Activated naive CD4-positive, alpha-beta T cell treated with anti-CD3 and anti-CD28 coated beads, Interleukin-2, amount 10 ng/mL, durations not matched to agents 7 days and 5 days (primary cell): ENCODE measurements around the gene LMCD1.

Experiments used
- CTCF ChIA-PET: fragments of 350-600 bp; sonication (Branson Sonifier 250); formaldehyde crosslinking; loops from one replicate; lab custom pipeline; 2021; ENCODE audit warnings: antibody characterized with exemption; lab: Charles Lee
- DNase-seq: peaks from one replicate; pipeline ENCODE4 v3.0.0-alpha.2; 2020
- H3K27ac Mint-ChIP-seq: one replicate; pipeline ENCODE4 v1.8.0; 2021; ENCODE audit warnings: mild to moderate bottlenecking, moderate library complexity, mixed read lengths
- H3K27me3 Mint-ChIP-seq: one replicate; pipeline ENCODE4 v1.8.0; 2021; ENCODE audit warnings: mild to moderate bottlenecking, mixed read lengths
- H3K36me3 Mint-ChIP-seq: one replicate; pipeline ENCODE4 v1.8.0; 2021; ENCODE audit warnings: mixed read lengths
- H3K4me1 Mint-ChIP-seq: one replicate; pipeline ENCODE4 v1.8.0; 2021; ENCODE audit warnings: mixed read lengths
- H3K4me3 Mint-ChIP-seq: one replicate; pipeline ENCODE4 v1.8.0; 2021; ENCODE audit warnings: mild to moderate bottlenecking, moderate library complexity, mixed read lengths
- H3K9me3 Mint-ChIP-seq: one replicate; pipeline ENCODE4 v1.8.0; 2021; ENCODE audit warnings: mixed read lengths

The LMCD1 gene

GRCh38 chr3:8597219-8597853 is 95.7 kb downstream of the LMCD1 start:
- H3K27me3 Mint-ChIP-seq = no peaks in the 10 kb centered on the region
- no peaks in the 10 kb centered on the region for H3K4me1 Mint-ChIP-seq
- H3K4me3 Mint-ChIP-seq = no peak overlapping the region
- DNase-seq = no peak
- CTCF ChIA-PET = no interaction called here
- H3K36me3 Mint-ChIP-seq = no peaks in the 10 kb centered on the region
- H3K27ac Mint-ChIP-seq = no peak overlapping the region
- no peaks in the 10 kb centered on the region for H3K9me3 Mint-ChIP-seq

- no peaks in the 10 kb centered on the region for H3K4me1 Mint-ChIP-seq
- no peak for DNase-seq
- H3K36me3 Mint-ChIP-seq = no peaks in the 10 kb centered on the region
- no peaks in the 10 kb centered on the region for H3K9me3 Mint-ChIP-seq
- no peak overlapping the region for H3K27ac Mint-ChIP-seq
- no peak overlapping the region for H3K4me3 Mint-ChIP-seq
- no peaks in the 10 kb centered on the region for H3K27me3 Mint-ChIP-seq
- CTCF ChIA-PET = no interaction called here
Measured at GRCh38 chr3:8599146-8599545, 97.5 kb downstream of the LMCD1 start.

GRCh38 chr3:8600457-8600856 is 98.8 kb downstream of the LMCD1 start:
- H3K27ac Mint-ChIP-seq = no peak overlapping the region
- CTCF ChIA-PET = no interaction called here
- H3K36me3 Mint-ChIP-seq = no peaks in the 10 kb centered on the region

DNA sequence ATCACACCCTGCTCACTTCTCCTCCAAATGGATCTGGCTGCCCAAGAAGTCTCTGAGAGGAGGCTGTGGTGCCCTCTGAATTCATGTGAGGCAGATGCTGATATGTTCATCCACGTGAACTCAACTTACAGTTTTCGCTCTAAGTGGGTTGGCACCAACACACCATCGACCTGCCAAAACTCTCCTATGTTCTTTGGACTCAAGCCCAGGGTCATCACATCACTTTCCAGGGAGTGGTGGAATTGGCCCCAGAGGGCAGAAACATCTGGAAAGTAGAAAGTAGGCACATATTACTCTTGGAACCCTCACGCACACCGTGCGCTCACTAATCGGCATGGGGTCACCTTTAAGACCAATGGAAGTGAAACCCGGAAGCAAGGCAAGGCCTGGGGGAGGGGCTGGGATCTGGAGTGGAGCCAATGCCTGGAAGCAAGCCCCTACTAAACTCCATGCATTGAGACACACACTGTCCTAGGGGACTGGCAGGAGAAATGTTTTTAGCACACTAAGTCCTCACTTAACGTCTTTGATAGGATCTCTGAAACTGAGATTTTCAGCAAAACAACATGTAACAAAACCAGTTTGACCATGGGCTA is 101.6 kb downstream of the LMCD1 start:
- CTCF ChIA-PET = no interaction called here

More at GRCh38 chr3:8600457-8600856, 98.8 kb downstream of the LMCD1 start:
- Mint-ChIP-seq H3K4me1 (no peaks in the 10 kb centered on the region), H3K4me3 (no peak overlapping the region), H3K9me3 (no peaks in the 10 kb centered on the region), H3K27me3 (no peaks in the 10 kb centered on the region)
- no peak for DNase-seq

GRCh38 chr3:8604006-8604405 is 102.4 kb downstream of the LMCD1 start:
- Mint-ChIP-seq H3K4me3 (no peak overlapping the region), H3K27ac (no peak overlapping the region), H3K36me3 (no peaks in the 10 kb centered on the region), H3K4me1 (no peaks in the 10 kb centered on the region), H3K27me3 (no peaks in the 10 kb centered on the region), H3K9me3 (no peaks in the 10 kb centered on the region)
- CTCF ChIA-PET = no interaction called here
- no peak for DNase-seq

More for the DNA sequence above, 101.6 kb downstream of the LMCD1 start:
- H3K4me1 Mint-ChIP-seq = no peaks in the 10 kb centered on the region
- DNase-seq = no peak
- no peak overlapping the region for H3K27ac Mint-ChIP-seq
- H3K9me3 Mint-ChIP-seq = no peaks in the 10 kb centered on the region
- no peaks in the 10 kb centered on the region for H3K36me3 Mint-ChIP-seq
- H3K27me3 Mint-ChIP-seq = no peaks in the 10 kb centered on the region
- no peak overlapping the region for H3K4me3 Mint-ChIP-seq

DNA sequence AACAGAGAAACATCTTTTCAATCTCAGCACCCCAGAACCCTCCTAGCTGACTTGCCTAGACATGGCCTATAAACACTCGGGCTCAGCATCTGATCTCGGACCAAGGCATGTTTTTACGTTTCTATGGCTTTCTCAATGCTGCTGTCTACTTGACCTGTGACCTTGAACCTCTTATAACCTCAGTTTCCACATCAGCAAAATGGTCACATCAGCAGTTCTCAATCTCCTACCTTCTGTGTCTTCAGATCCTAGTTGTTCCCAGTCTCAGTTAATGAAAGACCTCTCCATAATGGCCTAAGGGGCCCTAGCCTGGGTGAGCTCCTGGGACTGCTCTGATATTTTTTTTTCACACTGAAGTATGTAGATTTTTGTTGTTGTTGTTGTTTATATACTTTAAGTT is 103.4 kb downstream of the LMCD1 start:
- Mint-ChIP-seq H3K4me1 (no peaks in the 10 kb centered on the region), H3K36me3 (no peaks in the 10 kb centered on the region), H3K4me3 (no peak overlapping the region), H3K27me3 (no peaks in the 10 kb centered on the region), H3K9me3 (no peaks in the 10 kb centered on the region), H3K27ac (no peak overlapping the region)
- no peak for DNase-seq
- CTCF ChIA-PET = no interaction called here

DNA sequence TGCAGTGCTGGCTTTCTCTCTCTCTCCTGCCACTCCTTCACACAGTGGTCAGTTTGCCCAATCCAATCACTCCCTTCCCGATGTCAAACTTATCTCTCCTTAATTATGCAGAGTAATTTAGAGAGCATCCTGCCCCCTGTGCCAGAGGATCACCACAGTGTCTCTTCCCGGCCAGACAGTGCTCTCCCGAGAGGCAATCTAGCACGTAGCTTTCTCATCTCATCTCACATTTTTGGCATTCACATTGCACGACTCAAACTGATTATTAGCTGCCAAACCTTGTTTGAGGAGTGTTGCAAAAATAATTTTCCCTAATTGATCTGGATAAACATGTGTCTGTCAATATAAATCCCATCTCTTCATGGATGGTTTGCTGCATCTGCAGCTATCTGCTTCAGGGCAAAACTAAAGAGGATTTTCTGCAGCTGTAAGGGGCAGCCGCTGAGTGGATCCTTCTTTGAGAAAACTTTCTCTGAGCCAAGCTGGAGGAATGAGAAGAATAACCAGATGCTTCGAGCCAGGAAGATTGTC is 105.1 kb downstream of the LMCD1 start:
- CTCF ChIA-PET = no interaction called here
- H3K9me3 Mint-ChIP-seq = no peaks in the 10 kb centered on the region
- H3K4me3 Mint-ChIP-seq = no peak overlapping the region
- no peak for DNase-seq
- H3K27ac Mint-ChIP-seq = no peak overlapping the region
- no peaks in the 10 kb centered on the region for H3K36me3 Mint-ChIP-seq
- H3K27me3 Mint-ChIP-seq = no peaks in the 10 kb centered on the region
- H3K4me1 Mint-ChIP-seq = no peaks in the 10 kb centered on the region

DNA sequence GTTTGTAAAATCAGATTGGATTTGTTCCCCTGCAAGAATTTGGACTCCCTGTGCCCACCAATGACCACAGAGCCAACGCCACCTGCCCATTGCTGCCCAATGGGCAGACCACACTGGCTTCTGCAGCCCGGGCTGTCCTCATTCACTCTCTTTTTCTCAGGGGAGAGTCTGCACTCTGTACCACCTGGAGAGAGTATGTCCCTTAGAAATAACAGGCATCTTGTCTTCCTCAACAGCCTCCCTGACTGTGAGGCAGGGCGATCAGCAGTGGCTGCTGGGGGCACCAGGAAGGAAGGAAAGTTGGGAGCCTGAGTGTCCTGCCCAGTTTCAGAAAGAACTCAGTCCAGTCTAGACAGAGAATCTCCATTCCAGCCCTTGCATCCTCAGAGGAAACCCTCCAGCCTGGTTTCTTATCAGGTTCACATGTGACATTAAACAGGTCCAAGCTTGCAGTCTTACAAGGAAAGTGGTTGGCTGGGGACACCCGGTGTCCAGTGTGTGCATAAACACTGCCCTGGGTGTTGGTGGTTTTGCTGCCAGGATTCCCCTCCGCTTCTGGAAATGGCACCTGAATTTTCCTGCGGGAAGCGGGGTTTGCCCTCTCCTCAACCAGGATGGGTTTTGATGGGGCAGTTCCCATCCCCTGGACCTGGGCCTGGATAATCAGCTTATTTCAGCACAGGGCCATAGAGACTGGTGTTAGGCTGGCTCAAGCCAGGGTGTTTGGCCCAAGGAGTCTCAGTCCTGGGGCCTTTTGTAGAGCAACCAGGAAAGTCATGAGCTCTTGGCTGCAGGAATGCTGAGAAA is 105.8 kb downstream of the LMCD1 start:
- Mint-ChIP-seq H3K36me3 (no peaks in the 10 kb centered on the region), H3K4me3 (no peak overlapping the region), H3K9me3 (no peaks in the 10 kb centered on the region), H3K27me3 (no peaks in the 10 kb centered on the region), H3K4me1 (no peaks in the 10 kb centered on the region), H3K27ac (no peak overlapping the region)
- CTCF ChIA-PET = no interaction called here
- no peak for DNase-seq

DNA sequence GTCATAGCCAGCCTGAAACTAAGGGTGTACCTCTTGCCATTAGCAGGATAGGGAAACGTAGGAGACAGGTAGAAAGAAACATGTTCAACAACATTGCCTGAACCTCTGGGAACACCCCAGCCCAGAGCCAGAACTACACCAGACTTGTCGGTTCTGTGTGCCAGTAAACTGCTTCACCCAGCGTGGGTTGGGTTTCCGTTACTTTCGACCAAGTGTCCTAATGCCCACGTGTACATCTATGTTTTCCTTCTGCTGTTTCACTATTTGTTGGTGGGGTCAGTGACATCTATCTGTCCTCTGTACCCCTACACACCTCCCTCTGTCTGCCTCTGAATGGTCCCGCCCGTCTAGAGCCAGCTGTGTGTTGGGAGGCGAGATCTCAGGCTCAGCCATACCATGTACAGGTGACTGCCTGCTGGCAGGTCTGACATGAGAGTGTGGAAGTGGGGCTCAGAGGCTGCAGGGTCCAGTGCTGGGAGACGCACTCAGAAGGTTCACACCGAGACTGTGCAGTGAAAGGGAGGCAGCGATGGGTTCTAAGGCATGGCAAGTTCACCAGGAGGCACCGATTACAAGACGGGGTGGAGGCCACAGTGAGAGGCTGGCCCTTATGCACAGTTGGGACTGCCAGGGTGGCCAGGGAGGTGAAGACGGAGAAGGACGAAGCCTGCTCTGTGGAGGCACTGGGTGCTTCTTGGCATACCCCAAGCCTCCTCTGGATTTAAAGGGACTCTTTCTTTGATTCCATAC is 106.6 kb downstream of the LMCD1 start:
- H3K27ac Mint-ChIP-seq = no peak overlapping the region
- no peaks in the 10 kb centered on the region for H3K27me3 Mint-ChIP-seq
- H3K9me3 Mint-ChIP-seq = no peaks in the 10 kb centered on the region
- no peaks in the 10 kb centered on the region for H3K36me3 Mint-ChIP-seq
- no peaks in the 10 kb centered on the region for H3K4me1 Mint-ChIP-seq
- CTCF ChIA-PET = no interaction called here
- no peak overlapping the region for H3K4me3 Mint-ChIP-seq
- DNase-seq = no peak

GRCh38 chr3:8608791-8609467 is 107.3 kb downstream of the LMCD1 start:
- Mint-ChIP-seq H3K9me3 (no peaks in the 10 kb centered on the region), H3K4me3 (no peak overlapping the region), H3K36me3 (no peaks in the 10 kb centered on the region), H3K27me3 (no peaks in the 10 kb centered on the region), H3K4me1 (no peaks in the 10 kb centered on the region), H3K27ac (no peak overlapping the region)
- no peak for DNase-seq
- CTCF ChIA-PET = no interaction called here

- no peak for DNase-seq
- H3K9me3 Mint-ChIP-seq = no peaks in the 10 kb centered on the region
- H3K27ac Mint-ChIP-seq = no peak overlapping the region
- no peaks in the 10 kb centered on the region for H3K27me3 Mint-ChIP-seq
- no peaks in the 10 kb centered on the region for H3K4me1 Mint-ChIP-seq
- H3K36me3 Mint-ChIP-seq = no peaks in the 10 kb centered on the region
- CTCF ChIA-PET = no interaction called here
- no peak overlapping the region for H3K4me3 Mint-ChIP-seq
Measured at GRCh38 chr3:8610951-8611350, 109.3 kb downstream of the LMCD1 start.

- CTCF ChIA-PET = no interaction called here
Measured at GRCh38 chr3:8617921-8618320, 116.3 kb downstream of the LMCD1 start.

GRCh38 chr3:8618950-8619349 is 117.3 kb downstream of the LMCD1 start:
- Mint-ChIP-seq H3K4me3 (no peak overlapping the region), H3K36me3 (no peaks in the 10 kb centered on the region), H3K27ac (no peak overlapping the region), H3K4me1 (peaks cover 7% of the 10 kb centered on the region), H3K27me3 (peaks cover 6% of the 10 kb centered on the region), H3K9me3 (no peaks in the 10 kb centered on the region)
- no peak for DNase-seq
- CTCF ChIA-PET = no interaction called here

More at GRCh38 chr3:8617921-8618320, 116.3 kb downstream of the LMCD1 start:
- no peaks in the 10 kb centered on the region for H3K36me3 Mint-ChIP-seq
- H3K9me3 Mint-ChIP-seq = no peaks in the 10 kb centered on the region
- no peak for DNase-seq
- no peak overlapping the region for H3K27ac Mint-ChIP-seq
- no peaks in the 10 kb centered on the region for H3K27me3 Mint-ChIP-seq
- no peak overlapping the region for H3K4me3 Mint-ChIP-seq
- peaks cover 2% of the 10 kb centered on the region for H3K4me1 Mint-ChIP-seq

DNA sequence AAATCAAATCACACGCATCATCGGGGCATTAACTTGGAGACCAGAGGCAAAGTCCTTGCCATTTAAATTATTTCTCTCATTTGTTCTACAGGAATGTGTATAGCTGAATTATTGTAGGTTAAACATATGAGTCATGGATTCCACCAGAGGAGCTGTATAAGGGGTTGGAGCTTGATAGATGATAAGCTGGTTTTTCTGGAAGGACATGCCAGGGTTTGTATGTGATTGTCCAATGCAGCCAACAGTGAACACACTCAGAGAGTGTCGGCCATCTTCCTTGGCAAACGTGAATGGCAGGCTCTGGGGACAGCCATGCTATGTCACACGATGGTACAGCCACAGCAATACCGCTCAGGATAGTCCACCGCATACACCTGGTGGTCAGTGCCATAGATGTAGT is 117.9 kb downstream of the LMCD1 start:
- Mint-ChIP-seq H3K4me1 (peaks cover 7% of the 10 kb centered on the region), H3K36me3 (no peaks in the 10 kb centered on the region), H3K9me3 (no peaks in the 10 kb centered on the region), H3K4me3 (no peak overlapping the region), H3K27ac (no peak overlapping the region), H3K27me3 (peaks cover 6% of the 10 kb centered on the region)
- CTCF ChIA-PET = no interaction called here
- no peak for DNase-seq
